K562 treated with DMSO at 1 percent for 48 hours (cell line): ENCODE data around the gene POP4. TPM values are rescaled to one million over a fixed set of nuclear protein-coding genes. Genes with fewer than 3 reads are reported as not detected.

ENCODE experiments used
- total RNA-seq: library from RNA; unstranded; fragments of 300-600 nt; gene quantifications from 2 replicates; pipeline ENCODE4 v1.2.3, GENCODE V29; 2022; ENCODE audit warnings: low replicate concordance; ENCODE audit errors: extremely low read depth

The POP4 gene, protein sequence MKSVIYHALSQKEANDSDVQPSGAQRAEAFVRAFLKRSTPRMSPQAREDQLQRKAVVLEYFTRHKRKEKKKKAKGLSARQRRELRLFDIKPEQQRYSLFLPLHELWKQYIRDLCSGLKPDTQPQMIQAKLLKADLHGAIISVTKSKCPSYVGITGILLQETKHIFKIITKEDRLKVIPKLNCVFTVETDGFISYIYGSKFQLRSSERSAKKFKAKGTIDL
- total RNA-seq, result not detected in 2 replicates

DNA sequence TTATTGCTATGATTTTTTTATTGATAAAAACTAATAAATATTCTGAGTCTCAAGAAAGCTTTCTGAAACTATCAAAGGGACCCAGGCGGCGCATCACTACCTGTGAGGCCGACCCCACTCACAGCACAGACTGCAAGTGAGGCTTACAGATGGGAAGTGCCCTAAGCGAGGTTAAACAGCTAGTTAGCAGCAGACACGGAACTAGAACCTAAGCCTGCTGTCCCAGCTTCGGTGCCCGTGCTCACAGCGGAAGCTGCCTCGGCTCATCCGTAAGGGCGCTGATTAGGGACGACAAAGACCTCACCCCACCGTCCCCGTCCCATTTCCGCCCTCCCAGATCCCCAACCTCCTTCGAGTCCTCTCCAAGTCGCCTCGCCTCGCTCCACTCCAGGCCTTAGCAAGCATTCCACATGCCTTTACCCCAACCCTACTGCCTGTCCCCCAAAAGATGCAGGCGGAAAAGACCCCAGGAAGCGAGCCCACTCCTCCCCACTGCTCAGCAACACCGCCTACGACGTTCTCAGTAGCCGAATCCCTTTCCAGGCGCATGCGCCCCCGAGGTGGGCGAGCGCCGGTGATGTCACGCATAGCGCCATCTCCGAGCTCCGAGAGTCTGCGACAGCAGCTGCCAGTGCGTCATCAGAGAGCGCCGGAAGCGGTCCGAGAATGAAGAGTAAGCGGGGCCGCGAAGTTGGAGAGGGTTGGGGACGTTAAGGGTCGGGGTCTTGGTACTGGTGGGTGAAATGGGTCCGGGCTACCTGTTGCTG is at the start of gene POP4:
TSS of gene POP4 (plus strand) at position 631 of the 767 bp plus-strand sequence. CDS start at position 667, 36 bp downstream.

DNA sequence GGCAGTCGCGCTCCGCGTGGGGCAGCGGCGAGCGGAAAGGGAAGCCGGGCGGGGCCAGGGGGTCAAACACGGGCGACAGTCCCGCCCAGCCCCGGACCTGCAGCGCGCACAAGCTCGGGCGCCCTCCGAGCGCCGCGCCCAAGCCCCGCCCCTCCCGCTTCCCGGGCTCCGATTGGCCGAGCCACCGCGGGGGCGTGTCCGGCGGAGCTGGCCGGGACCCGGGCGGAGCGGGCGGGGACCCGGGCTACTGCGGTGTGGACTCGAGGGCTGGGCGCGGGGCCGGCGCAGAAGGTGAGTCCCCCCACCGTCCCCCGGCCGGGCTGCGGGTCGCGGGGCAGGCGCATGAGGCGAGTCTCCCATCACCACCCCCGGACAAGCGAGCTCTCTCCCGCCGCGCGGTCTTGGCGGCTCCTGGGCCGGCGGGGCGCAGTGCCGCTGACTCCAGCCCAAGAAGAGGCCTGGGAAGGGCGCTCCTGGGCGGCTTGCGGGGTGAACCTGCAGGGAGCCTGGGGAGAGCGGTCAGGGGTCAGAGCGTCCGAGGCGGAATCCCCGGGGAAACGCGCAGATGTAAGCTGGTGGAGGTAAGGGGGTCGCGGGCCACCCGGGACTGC is 59.2 kb downstream of the POP4 start, which contains the start of gene PLEKHF1:
TSS of gene PLEKHF1 (plus strand) at position 247 of the 611 bp plus-strand sequence. CDS start 8,379 bp downstream, outside the sequence.

Other genes starting within 250 kb of the POP4 start
- not detected in 2 replicates for gene VSTM2B, start 80.3 kb upstream of the POP4 start, total RNA-seq
- not detected in 2 replicates for gene PLEKHF1, start 59.2 kb downstream of the POP4 start, total RNA-seq
- not detected in 2 replicates for gene C19orf12, start 109.0 kb downstream of the POP4 start, total RNA-seq
- gene CCNE1, start 205.7 kb downstream of the POP4 start, total RNA-seq, result not detected in 2 replicates